Kidney epithelial cell (primary cell): ENCODE measurements around the gene DGKD. TPM values are rescaled to one million over a fixed set of nuclear protein-coding genes. Genes with fewer than 3 reads are reported as not detected.
"Not testable (repeated sequence)": the region's sequence is repeated elsewhere in the genome, so short reads cannot be mapped to it uniquely, and the experiment has no call there.

Experiments used
- DNase-seq: peaks from one replicate; pipeline ENCODE4 v3.0.0-alpha.2; 2010; ENCODE audit warnings: low read depth
- H3K27me3 ChIP-seq: 2 replicates; pipeline ENCODE4 v1.6.0; 2011; ENCODE audit warnings: low read length; ENCODE audit not compliant: control insufficient read depth, insufficient read depth
- H3K36me3 ChIP-seq: 2 replicates; pipeline ENCODE4 v1.5.1; 2011; ENCODE audit warnings: low read length; ENCODE audit not compliant: control insufficient read depth, insufficient read depth
- H3K4me3 ChIP-seq: 2 replicates; pipeline ENCODE4 v1.5.1; 2011; ENCODE audit warnings: low read depth, mild to moderate bottlenecking, control low read depth, low read length
- CTCF ChIP-seq: IDR thresholded peaks from 2 replicates; pipeline ENCODE4 v1.5.1; 2011; ENCODE audit warnings: mild to moderate bottlenecking, moderate library complexity, low read length, control low read depth, inconsistent platforms; ENCODE audit not compliant: insufficient read depth, poor library complexity, severe bottlenecking
- total RNA-seq: library from RNA; depleted of rRNA; stranded (reverse); fragments of >200 nt; gene quantifications from 2 replicates; pipeline ENCODE4 v1.2.3, GENCODE V29; 2015

The DGKD gene
- total RNA-seq, 1 donor from 2014 or later: 16.0 TPM

DNA sequence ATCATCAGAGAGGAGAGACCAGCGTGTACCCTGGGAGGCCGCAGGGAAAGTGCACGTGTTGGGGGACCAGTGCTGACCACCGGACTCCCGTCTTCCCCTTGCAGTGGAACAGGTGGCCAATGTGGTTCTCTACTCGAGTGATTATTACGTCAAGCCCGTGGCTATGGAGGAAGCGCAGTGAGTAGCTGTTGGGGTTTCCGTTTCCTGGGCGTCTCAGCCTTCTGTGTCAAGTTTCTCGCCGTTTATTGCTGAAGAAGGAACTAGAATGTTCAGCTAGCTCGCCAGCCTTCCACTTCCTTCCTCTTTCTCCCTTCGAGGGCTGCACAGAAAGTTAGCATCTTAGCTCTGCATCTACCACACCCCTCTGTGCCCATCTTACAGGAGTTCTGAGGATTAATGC, 22.8 kb upstream of the DGKD start:
- no peak for DNase-seq
- H3K4me3 ChIP-seq: no peak overlapping the region
- no peak for TF ChIP-seq CTCF
- H3K36me3 ChIP-seq: no peaks in the 10 kb centered on the region
- H3K27me3 ChIP-seq: peaks cover 6% of the 10 kb centered on the region

DNA sequence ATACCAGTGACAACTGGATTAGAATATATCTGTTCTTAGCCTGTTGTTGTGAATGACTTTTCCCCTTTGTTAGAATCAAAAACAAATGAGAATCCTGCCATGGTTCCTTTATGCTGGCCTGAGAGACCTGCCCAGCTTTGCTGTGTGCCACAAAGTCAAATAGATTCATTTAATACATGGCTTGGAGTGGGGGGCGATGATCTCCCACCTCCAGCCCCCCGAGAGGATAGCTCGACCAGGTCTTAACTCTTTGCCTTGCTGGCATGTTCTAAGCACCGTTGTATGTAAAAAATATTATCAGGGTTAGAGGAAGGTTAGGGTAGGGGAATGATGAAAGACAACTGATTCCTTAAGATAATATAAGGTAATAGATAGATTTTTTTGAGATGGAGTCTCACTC, 22.2 kb upstream of the DGKD start:
- no peak for TF ChIP-seq CTCF
- DNase-seq: no peak
- Histone ChIP-seq H3K36me3 (no peaks in the 10 kb centered on the region), H3K4me3 (no peak overlapping the region), H3K27me3 (peaks cover 6% of the 10 kb centered on the region)

- Histone ChIP-seq H3K27me3 (peaks cover 6% of the 10 kb centered on the region), H3K36me3 (no peaks in the 10 kb centered on the region), H3K4me3 (no peak overlapping the region)
- DNase-seq: no peak
- no peak for TF ChIP-seq CTCF
These were observed 19.4 kb upstream of the DGKD start for GRCh38 chr2:233334915-233335314.

- H3K27me3 ChIP-seq, DNase-seq, H3K4me3 ChIP-seq, H3K36me3 ChIP-seq: not testable (repeated sequence)
These were observed 18.2 kb upstream of the DGKD start for GRCh38 chr2:233336091-233336490.

DNA sequence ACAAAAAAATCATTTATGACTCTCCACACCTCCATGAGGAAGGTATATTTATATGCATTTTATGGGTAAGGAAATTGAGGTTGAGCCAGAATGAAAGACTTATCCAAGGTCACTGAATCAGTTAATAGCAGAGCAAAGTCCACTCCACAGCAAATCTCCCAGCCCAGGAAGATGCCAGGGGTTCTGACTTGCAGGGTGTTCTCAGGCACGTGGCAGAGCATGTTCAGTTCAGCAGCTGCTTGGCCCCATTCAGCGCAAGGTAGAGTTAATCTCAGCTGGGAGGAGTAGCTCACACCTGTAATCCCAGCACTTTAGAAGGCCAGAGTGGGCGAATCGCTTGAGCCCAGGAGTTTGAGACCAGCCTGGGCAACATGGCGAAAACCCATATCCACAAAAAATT, 17.8 kb upstream of the DGKD start:
- Histone ChIP-seq H3K36me3 (no peaks in the 10 kb centered on the region), H3K4me3 (no peak overlapping the region), H3K27me3 (peaks cover 6% of the 10 kb centered on the region)
- no peak for TF ChIP-seq CTCF
- DNase-seq: no peak

GRCh38 chr2:233338046-233338445, 16.2 kb upstream of the DGKD start:
- H3K27me3 ChIP-seq: peaks cover 6% of the 10 kb centered on the region
- H3K36me3 ChIP-seq: no peaks in the 10 kb centered on the region
- DNase-seq: no peak
- H3K4me3 ChIP-seq: no peak overlapping the region
- no peak for TF ChIP-seq CTCF
